Cardiac muscle cell (in vitro differentiated cells and primary cell): ENCODE data around the gene PHACTR3. TPM values are rescaled to one million over a fixed set of nuclear protein-coding genes. Genes with fewer than 3 reads are reported as not detected.

Experiments
- DNase-seq, 2 donors: peaks; one replicate each; pipeline versions ENCODE4 v3.0.0 to v3.0.0-alpha.2; 2010 to 2017; ENCODE audit warnings: low read depth in 1 of 2, low spot score in 1 of 2
- H3K27ac ChIP-seq: fragments of 200-600 bp; sonication (generic); 2 replicates; pipeline ENCODE4 v1.5.1; 2016
- H3K27me3 ChIP-seq: fragments of 200-600 bp; sonication (generic); 2 replicates; pipeline ENCODE4 v1.6.0; 2016; ENCODE audit warnings: control low read depth
- H3K36me3 ChIP-seq: fragments of 200-600 bp; sonication (generic); 2 replicates; pipeline ENCODE4 v1.5.1; 2016; ENCODE audit warnings: control low read depth
- H3K4me1 ChIP-seq: fragments of 200-600 bp; sonication (generic); 2 replicates; pipeline ENCODE4 v1.8.1; 2017; ENCODE audit warnings: low read depth, mild to moderate bottlenecking, mixed run types
- H3K4me3 ChIP-seq: fragments of 200-600 bp; sonication (generic); 2 replicates; pipeline ENCODE4 v1.5.1; 2016; ENCODE audit warnings: mild to moderate bottlenecking
- H3K9me3 ChIP-seq: fragments of 200-600 bp; sonication (generic); 2 replicates; pipeline ENCODE4 v1.5.1; 2017; ENCODE audit warnings: low read depth, mild to moderate bottlenecking, control low read depth
- polyA plus RNA-seq: library from polyadenylated mRNA; unstranded; fragments of >200 nt; fragmentation: Nextera tagmentation; extraction: Ambion mirVana; gene quantifications from 2 replicates; pipeline ENCODE4 v1.2.1, GENCODE V29; 2016
- total RNA-seq: library from RNA; depleted of rRNA; stranded (reverse); fragments of >200 nt; gene quantifications from 2 replicates; pipeline ENCODE4 v1.2.3, GENCODE V29; 2016
- TF ChIP-seq, protein P1 (sequence below): IDR thresholded peaks from 2 replicates; pipeline ENCODE4 v1.5.1; 2012; ENCODE audit warnings: low read depth, mild to moderate bottlenecking, low read length

Gene PHACTR3
- total and polyA plus RNA-seq, 2 experiments from 2014 or later, result 0.55 to 17.0 TPM

DNA sequence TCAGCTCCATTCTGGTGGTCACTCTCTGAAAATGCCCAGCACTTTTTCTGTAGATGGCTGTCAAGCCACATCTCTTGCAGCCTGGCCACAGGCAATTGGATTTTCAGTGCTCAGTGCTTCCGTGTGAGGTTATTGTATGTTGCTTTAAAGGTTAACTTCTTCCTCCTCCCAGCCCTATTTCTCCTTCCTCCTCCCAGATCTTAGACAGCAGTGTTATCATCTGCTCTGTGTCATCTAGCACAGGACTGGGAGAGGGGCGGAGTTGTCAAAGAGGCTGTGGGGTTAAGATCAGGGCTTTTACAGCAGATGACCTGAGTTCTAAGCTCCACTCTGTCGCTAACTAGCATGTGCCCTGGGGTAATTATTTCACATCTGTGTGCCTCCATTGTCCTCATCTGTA lies 129.0 kb downstream of the PHACTR3 start:
- Histone ChIP-seq H3K27ac (no peak overlapping the region), H3K4me3 (no peak overlapping the region), H3K9me3 (no peaks in the 10 kb centered on the region), H3K4me1 (no peaks in the 10 kb centered on the region), H3K36me3 (no peaks in the 10 kb centered on the region), H3K27me3 (no peaks in the 10 kb centered on the region)
- TF ChIP-seq, protein P1, sequence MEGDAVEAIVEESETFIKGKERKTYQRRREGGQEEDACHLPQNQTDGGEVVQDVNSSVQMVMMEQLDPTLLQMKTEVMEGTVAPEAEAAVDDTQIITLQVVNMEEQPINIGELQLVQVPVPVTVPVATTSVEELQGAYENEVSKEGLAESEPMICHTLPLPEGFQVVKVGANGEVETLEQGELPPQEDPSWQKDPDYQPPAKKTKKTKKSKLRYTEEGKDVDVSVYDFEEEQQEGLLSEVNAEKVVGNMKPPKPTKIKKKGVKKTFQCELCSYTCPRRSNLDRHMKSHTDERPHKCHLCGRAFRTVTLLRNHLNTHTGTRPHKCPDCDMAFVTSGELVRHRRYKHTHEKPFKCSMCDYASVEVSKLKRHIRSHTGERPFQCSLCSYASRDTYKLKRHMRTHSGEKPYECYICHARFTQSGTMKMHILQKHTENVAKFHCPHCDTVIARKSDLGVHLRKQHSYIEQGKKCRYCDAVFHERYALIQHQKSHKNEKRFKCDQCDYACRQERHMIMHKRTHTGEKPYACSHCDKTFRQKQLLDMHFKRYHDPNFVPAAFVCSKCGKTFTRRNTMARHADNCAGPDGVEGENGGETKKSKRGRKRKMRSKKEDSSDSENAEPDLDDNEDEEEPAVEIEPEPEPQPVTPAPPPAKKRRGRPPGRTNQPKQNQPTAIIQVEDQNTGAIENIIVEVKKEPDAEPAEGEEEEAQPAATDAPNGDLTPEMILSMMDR, result no peak
- DNase-seq, result no peak

DNA sequence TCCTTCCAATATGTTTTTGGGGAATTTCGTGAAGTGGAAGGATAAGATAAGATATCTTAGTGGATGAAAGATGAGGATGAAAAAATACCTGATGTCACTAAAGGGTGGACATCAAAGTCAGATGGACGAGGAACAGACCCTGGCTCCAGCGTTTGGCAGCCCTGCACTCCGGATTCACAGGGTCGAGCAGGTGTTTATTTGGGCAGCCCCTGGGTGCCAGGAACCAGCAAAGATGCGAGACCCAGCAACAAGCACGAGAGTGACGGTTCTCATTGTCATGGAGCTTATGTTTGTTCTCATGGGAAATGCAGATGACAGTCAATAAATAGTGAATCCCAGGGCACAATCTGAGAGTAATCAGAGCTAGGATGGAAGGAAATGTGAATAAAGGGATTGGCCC lies 131.1 kb downstream of the PHACTR3 start:
- H3K27me3 ChIP-seq, result no peaks in the 10 kb centered on the region
- no peak for DNase-seq

DNA sequence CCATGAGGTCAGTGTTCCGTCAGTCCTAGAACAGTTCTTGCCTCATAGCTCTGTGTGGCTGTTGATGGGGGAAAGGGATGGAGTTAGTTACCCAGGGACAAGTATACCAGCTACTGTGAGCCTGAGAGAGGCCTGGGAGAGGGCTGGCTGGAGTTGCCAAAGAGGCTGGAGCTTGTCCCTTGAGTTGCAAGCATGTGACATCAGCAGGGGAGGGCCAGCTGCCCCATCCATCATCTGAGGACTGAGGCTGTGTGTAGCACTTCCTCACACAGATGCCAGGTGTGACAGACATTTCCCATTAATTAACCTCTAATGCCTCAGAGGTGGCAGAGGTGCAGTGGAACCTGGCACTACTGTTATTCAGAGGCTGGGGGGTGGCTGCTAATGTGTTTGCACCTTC lies 131.6 kb downstream of the PHACTR3 start:
- TF ChIP-seq, protein P1, result no peak
- no peak overlapping the region for H3K4me3 ChIP-seq
- H3K27me3 ChIP-seq, result no peaks in the 10 kb centered on the region
- no peaks in the 10 kb centered on the region for H3K9me3 ChIP-seq
- no peak overlapping the region for H3K27ac ChIP-seq
- no peaks in the 10 kb centered on the region for H3K36me3 ChIP-seq
- no peak for DNase-seq
- H3K4me1 ChIP-seq, result no peaks in the 10 kb centered on the region

More for the DNA sequence above, 131.1 kb downstream of the PHACTR3 start:
- Histone ChIP-seq H3K36me3 (no peaks in the 10 kb centered on the region), H3K27ac (no peak overlapping the region), H3K4me1 (no peaks in the 10 kb centered on the region), H3K9me3 (no peaks in the 10 kb centered on the region), H3K4me3 (no peak overlapping the region)
- TF ChIP-seq, protein P1, result no peak

DNA sequence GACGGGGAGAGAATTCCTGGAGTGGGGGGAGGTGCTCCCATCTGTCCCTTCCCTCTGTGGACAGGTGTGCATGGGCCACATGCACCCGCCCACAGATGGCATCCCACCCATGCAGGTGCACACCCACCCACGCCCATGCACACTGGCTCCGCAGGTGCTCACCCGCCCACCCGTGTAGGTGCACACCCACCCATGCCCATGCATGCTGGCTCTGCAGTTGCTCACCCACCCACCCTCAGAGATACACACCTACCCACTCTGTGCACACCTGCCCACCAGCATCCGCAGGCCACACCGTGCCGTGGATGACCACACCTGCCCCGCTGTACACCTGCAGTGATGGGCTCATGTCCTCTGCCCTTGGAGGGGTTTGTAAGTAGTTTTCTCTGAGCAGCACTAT lies 132.0 kb downstream of the PHACTR3 start:
- no peak for DNase-seq
- H3K4me1 ChIP-seq, result no peaks in the 10 kb centered on the region
- H3K4me3 ChIP-seq, result no peak overlapping the region
- H3K9me3 ChIP-seq, result no peaks in the 10 kb centered on the region
- TF ChIP-seq, protein P1, result no peak
- H3K36me3 ChIP-seq, result no peaks in the 10 kb centered on the region
- no peaks in the 10 kb centered on the region for H3K27me3 ChIP-seq
- no peak overlapping the region for H3K27ac ChIP-seq

DNA sequence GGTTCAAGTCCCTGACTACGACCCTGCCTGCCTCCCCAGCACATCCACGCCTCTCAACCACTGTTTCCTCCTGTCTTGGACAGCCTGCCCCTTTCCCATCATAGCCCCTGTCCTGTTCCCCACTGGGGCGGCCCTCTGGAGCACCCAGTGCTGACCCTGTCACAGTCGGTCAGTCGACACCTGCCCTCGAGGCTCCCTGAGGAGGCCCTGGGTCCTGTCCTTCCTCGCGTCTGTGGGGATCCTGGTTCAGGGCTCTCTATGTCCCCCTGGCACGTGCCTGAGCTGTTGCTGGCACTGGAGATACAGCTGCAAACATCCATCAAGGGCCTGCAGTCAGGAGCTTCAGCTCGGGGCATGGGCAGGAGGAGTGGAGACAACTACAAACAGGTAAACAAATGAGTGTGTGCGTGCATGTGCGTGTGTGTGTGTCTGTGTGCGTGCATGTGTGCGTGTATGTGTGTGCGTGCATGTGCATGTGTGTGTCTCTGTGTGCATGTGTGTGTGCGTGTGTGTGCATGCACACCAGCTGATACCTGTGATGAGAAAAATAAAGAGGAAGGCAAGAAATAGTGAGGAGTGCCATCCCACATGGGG lies 132.8 kb downstream of the PHACTR3 start:
- Histone ChIP-seq H3K36me3 (no peaks in the 10 kb centered on the region), H3K9me3 (no peaks in the 10 kb centered on the region), H3K4me1 (no peaks in the 10 kb centered on the region), H3K27me3 (no peaks in the 10 kb centered on the region), H3K4me3 (no peak overlapping the region), H3K27ac (no peak overlapping the region)
- TF ChIP-seq, protein P1, result no peak
- DNase-seq, result no peak

DNA sequence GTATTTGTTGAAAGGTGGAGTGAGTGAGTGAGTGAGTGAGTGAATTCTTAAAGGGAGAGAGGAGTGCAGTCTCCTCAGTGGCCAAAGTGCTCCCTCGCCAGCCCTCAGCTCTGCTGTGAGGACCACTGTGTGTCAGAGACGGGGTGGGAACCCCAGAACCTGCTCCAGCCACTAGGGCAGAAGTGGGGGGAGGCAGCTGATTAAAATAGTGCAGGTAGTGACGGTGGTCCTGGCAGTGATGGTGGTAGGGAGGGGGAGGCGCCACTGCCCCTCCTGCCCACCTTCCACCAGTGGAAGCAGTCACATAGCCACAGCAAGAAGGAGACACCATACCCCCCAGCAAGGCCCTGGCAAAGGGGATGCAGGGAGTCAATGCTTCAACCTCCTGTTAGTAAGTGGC lies 133.5 kb downstream of the PHACTR3 start:
- Histone ChIP-seq H3K9me3 (no peaks in the 10 kb centered on the region), H3K27ac (no peak overlapping the region), H3K4me1 (no peaks in the 10 kb centered on the region), H3K4me3 (no peak overlapping the region), H3K27me3 (no peaks in the 10 kb centered on the region), H3K36me3 (no peaks in the 10 kb centered on the region)
- DNase-seq, result no peak
- TF ChIP-seq, protein P1, result no peak
